GM04503 (cell line): ENCODE measurements around the gene CTDSPL.
A peak's percentile ranks its signal among the peaks of the same experiment; 100 is the strongest.

ENCODE experiments used
- DNase-seq: peaks from one replicate; pipeline ENCODE4 v3.0.0-alpha.2; 2012; ENCODE audit warnings: low read depth

The CTDSPL gene

DNA sequence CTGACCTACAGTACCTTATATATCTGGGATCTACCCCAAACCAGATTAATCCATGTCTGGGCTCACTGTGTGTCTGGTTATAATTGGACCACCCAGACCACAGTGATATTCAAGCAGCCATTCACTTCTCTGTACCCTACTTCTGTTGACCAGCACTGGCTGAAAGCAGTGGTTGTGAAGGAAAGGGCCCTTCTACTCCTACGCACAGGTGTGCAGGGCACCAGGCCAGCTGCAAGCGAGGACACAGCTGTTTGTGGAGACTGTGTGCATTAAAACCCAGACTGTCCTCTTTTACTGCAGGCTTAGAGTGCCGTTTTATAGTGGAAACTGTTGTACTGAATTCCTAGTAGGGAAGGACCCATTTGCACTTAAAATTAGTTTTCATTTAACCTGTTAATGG lies 29.5 kb downstream of the CTDSPL start:
- DNase-seq = no peak

DNA sequence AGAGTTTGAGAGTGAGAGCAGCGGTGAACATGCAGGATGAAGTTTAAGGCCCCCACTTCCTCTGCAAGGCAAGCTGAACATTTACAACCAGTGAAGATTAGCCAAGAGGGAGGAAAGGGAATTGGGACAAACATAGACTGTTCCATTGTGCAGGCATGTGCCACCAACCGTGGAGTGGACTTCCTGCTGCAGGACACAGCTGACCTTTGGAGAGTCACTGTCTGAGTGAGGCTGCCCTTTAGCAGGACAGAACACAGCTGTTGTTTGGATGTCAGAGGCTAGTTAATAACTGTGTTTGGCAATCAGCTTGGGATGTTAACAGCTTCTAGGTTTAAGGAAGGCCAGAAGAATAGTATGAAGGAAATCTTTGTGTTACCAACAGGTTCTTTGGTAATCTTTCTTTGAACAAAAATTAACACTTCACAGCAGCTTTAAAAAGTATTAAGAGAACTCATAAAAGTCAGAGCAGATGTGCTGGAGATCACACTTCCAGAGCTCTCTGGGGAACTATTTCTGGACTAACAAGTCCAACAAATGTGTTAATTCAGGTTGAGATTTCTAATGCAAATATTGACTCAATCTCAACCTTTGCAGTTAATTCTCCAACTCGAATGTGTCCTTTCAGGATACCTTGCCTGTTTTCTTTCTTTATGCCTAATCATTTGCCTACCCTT lies 31.4 kb downstream of the CTDSPL start:
- DNase-seq = no peak

DNA sequence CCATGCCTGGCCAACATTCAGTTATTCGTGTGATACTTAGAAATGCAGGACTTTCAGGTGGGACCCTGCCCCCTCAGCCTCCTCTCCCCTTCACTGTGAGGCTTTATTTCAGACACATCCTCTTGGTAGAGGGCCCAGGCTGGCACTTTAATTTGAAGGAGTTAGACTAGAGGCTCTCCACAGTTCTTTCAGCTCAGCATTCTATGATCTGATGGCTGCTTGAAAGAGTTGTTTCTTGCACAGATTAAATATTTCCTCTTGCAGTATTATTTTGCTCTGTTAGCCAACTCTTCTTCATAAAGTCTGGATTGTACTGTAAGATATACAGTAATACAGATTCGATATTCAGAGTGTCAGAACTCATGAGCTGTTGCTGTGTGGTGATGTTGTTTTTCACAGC lies 35.1 kb downstream of the CTDSPL start:
- no peak for DNase-seq

DNA sequence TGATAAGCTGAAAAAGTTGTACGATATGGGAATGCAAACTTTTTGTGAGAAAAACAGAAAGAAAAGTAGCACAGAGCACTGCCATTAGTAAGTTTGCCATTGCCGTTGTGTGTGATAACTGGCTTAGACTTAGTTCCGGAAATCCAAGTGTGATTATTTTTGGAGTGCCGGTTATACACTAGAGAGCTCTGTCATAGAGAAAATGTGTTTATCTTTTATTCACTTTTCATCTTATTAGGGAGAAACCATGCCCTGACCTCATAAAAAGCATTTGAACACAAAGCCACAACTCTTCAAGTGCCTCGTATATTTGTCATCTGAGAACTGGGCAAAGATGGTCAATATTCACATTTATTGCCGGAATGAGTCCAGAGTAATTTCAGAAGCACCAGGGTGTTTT lies 36.1 kb downstream of the CTDSPL start:
- DNase-seq = no peak

DNA sequence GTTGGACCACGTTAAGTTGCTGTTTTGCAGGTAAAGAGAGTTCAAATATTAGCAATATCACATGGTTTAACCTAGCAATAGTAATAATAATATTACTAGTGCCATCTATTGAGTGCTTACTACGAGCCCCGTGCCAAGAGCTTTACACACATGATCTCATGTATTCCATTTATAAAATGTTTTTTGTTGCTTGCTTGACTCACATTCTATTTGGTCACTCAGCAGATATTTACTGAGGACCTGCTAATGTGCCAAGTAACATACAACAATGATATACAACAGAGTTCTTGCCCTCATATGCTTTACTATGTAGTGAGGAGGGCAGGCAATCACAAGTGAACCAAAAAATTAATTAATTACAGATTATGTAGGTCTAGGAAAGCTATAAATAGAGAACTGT lies 36.7 kb downstream of the CTDSPL start:
- no peak for DNase-seq

DNA sequence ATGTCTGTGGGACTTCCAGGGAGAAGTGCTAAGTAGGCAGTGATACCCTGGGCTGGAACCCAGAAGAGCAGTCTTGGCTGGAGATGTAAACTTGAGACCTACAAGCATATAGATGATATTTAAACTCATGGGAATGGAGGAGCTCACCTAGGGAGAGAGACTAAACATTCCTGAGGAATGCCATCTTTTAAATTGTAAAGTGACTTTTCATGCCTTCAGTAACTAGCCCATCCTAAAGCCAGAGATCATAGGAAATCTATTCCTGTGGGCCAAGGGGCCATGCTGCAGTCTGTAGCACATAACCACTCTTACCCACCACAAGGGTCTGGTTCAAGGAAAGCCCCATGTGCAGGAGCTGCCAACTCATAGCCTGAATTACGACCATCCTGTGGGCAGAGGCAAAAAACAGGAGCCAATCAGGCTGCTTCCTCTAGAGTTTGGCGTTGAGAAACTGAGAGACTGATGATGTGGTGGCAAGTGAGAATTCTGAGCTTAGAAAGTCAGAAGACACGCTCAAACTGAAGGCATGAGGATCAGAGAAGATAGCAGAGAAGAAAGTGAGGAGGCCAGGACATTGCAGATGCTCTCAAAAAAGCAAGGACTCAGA lies 37.5 kb downstream of the CTDSPL start:
- no peak for DNase-seq

DNA sequence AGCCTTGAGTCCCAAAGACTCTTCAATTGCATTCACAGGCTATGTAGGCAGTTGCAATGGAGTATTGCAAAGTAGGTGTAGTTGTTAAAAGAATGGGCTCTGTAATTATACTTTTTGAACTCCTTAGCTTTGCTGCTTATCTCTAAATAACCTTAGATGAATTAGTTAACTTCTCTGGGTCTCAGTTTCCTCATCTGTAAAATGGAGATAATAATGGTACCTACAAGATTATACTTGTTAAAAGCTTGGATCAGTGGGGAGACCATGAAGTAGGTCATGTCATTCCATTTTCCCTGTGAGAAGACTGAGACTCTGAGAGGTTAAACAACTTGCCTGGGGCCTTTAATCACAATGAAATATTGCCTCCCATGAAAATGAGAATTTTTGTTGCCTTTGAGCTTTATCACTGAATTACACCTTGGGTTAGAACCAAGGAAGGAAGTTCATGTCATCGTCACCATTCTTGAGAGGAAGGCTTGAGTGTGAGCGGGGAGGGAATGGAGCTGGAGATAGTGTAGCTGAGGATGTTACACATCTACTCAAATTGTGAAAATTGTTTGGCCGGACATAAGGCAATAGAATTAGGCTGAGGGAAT lies 38.1 kb downstream of the CTDSPL start:
- DNase-seq = no peak

DNA sequence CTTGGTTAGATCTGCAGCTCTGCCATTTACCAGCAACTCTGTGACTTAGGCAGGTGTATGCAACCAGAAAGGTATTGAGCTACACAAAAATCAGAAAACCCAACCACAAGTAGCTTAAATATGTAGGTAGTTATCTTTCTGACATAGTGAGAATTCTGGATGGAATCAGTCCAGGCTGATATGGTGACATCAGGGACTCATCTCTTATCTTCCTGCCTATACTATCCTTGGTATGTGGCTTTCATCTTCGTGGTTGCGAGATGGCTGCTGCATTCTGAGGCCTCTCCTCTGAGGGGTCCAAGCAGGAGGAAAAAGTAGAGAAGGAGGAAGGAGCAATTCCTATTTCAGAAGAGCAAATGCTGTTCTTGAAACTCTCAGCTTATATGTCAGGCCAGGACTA lies 40.0 kb downstream of the CTDSPL start:
- no peak for DNase-seq

DNA sequence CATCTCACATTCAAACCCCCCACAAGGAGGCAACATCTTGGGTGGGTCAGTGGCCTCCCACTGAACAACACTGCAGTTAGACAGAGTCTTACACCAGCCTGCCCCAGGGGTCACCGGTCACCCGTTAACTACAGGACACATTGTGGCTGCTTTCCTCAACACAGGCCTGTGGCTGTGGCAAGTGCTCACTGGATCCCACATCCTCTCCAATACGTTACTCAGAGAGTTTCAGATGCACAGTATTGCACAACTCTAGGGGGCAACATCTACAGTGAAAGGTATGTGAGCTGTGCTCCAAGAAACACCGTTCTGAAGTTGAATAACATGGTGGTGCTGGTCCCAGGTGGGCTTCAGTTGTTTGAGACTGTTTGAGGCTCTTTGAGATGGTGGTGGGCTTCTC lies 41.0 kb downstream of the CTDSPL start:
- DNase-seq = no peak

DNA sequence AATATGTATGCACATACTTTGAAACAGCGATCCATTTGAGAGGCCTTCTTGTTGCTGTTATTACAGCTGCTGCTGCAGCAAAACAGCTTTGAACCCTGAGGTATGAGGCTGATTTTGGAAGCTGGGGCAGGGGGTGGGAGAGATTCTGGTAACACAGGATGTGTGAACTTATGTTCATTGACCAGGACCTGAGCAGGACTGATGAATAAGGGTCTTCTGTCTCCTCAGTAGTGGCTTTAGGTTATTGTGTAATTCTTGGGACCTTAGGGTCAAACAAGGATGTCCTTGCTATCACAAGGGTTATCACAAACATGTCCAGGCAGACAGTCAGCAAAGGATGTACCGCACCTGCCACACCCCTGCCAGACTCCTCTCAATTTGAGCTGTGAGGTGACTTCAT lies 41.6 kb downstream of the CTDSPL start:
- no peak for DNase-seq

DNA sequence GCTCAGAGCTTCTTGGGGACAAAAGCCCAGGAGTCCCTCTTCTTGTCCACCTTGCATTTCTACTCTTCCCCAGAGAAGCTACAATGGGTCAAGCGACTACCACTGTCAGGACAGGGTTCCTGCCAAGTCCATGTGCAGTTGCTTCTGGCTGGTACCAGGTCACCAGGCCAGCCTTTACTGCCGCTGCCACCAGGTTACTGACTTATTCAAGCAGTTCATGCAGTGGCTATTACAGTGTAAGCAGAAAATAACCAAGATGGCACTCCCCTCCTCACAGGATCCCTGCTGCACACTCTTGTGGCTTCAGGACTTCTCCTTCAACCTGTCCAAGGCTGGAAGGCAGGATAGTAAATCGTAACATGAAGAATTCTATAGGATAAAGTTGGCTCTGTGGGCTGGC lies 42.1 kb downstream of the CTDSPL start:
- DNase-seq = no peak

DNA sequence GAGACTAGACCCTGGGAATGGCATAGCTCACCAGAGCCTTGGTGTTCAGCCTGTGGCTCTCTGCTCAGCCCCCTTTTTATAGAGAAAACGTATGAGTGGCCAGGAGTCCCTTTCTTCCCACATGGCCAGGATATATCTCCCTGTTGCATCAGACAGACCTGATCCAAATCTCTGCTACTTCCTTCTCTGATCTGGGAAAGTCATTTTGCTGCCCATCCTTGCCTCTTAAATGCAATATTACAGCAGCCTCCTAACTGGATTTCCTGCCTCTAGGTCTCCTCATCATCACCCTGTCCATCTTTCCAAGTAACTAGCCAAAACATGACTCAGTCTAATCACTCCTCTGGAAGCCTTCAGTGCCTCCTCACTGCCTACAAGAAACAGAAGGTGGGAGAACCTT lies 42.9 kb downstream of the CTDSPL start:
- DNase-seq = peak; percentile 45

DNA sequence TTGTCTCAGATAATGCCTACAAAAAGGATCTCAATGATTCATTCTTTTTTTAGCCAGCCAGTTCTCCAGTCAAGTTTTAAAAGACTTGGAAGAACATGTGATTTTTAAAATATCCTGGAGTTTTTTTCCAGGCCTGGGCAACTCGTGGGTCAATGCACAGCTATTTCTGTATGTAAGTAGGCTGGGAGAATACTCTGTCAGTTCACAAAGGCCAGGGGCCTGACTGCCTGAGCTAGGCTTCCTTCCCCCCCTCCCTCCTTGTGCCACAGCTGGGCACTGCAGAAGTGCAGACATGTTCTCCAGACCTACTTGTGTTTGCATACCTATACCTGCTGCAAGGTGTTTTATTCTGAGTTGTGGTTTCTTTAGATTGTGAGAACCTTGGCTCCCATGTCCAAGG lies 43.7 kb downstream of the CTDSPL start:
- DNase-seq = no peak

DNA sequence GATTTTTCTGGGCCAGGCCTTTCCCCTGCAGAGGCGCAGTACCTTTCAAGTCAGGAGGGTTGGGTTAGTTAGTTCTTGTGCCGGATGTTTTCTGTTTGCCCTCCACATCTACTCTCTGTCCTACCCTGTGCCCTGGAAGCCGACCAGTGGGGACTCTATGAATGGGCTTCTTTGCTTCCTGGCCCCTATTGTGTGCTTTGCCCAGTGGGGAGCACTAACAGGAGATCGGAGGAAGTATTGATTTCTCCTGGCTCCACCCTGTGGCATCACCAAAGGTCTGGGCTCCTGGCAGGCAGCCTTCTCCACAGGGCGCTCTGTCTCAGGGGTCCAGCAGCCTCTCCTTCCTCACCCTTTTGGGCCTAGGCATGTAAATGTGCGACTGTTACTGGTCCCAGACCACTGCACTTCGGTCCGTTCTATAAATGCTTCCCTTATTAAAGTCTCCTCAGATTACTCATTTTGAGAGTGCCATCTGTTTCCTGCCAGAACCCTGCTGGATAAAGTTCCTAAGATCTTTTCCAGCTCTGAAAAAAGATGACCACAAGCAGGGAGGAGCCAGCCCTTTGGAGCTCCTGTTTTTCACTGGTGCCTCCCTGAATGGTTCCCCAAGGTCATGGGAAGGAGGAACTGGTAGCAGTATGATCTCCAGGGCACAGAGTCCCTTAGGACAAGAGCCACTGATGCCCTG lies 44.5 kb downstream of the CTDSPL start:
- peak; percentile 57 for DNase-seq

DNA sequence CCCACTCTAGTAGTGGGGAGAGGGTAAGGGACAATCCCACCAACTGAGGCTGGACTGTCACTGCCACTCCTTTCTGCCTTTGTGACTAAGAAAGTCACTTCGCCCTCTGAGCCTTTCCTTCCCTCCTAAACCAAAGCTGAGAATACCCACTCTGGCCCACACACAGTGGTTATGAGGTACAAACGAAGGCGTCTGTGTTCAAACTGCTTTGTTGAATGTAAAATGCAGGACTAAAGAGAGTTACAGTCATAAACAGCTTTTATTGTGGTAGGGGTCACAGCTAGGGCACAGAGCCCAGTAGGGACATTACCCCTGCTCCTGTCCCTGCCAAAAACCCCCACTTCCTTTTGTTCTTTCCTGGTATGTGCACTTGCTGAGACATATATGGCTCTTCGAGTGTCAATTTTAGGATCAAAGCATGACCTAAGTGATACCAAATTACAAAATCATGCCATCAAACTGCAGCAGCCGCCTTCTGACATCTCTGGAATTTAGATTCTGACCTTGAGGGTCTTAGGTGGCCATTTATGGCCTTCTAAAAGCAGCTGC lies 45.1 kb downstream of the CTDSPL start:
- DNase-seq = no peak

DNA sequence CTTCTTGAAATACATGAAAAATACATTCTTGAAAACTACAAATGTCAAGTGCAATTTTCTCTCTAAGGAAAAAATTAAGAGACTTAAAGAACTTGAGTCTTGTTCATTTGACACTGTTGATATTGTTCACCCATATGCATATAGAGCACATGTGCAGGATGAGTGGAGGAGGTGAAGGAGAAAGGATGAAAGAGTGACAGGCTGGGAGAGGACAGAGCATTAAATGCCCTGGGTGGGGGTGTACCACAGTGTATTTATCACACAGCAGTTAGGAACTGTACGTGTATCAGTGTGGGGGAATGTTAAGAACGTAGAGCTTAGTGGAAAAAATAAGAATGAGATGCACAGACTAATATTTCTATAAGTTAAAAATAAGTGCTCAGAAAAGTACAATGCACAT lies 45.7 kb downstream of the CTDSPL start:
- no peak for DNase-seq

DNA sequence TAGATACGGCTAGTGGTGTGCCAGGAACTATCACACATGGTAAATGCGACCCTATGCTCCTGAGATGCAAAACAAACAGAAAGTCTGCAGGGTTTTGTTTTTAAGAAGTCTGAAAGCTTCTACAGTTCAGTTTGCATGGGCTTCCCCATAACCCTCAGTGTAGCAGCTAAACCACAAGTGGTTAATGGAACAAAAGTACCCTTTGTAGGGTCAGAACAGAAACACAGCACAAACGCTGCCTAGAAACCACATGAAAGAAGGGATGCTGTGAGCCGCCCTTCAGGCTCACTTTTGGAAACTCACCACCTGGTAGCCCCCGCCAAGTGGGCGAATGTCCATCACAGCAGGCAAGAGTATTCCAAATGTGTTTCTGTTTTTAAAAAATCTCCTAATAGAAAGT lies 46.2 kb downstream of the CTDSPL start:
- no peak for DNase-seq

DNA sequence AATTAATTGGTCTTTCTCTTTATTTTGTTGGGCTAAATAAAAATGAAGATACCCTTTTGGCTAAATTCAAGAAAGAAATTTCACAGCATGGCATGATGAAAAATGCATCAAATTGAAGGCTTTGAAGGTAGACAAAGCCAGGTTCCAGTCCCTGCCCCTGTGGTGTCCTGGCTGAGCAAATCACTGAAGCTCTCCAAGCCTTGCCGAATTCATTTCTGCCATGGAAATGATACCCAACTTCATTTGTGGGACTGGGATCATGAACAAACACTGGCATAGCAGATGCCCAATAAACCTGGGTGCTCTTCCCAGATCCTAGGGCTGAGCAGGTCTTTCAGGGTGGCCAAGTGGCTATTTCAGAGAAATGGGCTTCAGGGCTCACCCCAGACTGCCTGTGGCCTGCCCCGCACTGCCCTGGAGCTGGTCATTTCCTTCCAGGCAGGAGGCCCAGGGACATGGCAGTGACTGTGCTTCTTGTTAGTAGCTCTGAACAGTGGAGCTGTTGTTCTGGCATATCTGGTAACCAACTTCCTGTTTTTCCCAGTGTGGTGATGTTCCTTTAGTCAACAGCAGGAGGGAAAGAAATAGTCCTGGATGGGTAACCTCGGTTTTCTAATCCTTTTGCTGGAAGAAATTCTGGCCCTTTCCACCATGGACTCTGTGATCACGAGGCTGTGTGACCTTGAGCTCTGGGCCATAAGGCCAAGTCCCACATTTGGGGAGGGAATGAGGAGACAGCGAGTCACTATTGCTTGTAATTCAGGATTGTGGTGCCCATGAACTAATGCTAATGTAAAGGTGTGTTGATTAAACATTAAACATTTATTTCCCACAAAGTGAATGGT lies 47.6 kb downstream of the CTDSPL start:
- no peak for DNase-seq

DNA sequence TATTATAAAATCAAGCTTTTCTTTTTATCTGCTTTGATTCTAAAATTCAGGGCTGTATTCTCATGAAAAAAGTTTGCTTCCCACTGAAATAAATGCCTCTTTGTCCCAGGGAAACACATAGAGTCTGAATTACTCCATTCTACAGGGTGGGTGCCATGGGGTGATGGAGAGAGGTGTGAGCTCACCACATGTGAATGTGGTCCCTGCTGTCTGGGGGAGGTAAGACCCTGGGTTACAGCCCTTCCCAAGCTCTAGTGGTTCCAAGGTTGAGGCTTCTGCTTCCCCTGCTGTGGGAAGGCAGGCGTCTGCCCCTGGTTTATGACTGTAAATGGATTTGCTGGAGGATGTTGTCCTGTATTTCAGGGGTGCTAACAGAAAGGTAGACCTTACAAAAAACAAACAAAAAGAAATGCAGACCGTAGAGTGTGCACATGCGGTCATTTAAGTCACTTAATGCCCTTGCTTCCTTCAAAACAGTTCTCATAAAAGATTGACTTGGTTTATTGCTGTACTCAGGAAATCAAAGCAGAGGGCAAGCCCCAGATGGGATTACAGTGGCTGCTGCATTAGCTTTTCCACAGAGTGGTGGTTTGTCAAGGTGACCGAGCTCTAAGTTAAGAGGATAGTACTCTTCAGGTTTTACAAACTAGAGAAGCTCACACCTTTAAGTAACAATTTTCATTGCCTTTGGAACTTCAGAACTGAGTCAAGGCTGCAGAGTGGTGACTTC lies 49.2 kb downstream of the CTDSPL start:
- DNase-seq = no peak

DNA sequence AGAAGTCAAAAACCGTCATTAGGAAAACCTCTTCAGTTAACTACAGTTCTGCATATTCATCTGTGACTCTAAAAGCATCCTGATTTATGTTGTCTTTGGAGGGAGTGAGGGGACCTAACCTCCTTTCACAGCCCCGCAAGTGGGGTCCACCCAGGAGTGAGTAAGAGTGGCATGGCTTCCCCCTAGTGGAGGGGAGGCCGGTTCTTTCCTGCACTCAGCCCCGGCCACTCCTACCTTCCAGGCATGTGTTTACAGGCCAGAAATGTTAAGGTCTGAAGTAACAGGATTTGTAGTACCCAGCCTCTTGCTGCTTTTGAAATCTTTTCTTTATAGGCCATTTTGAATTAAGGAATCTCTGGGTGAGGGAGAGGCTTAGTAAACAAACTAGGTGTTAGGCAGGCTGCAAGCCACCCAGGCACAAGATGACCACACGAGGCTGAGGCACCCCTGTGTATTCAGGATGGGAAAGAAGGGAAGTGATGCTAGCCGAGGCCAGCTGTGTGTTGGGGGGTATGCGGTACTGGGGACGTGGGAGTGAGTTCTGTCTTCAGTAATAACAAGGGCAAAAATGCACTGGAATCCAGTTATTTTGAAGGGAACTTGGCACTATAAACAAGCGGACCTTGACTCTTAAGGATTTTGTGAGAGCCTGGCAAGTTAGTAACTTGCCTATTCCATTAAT lies 50.5 kb downstream of the CTDSPL start:
- no peak for DNase-seq

DNA sequence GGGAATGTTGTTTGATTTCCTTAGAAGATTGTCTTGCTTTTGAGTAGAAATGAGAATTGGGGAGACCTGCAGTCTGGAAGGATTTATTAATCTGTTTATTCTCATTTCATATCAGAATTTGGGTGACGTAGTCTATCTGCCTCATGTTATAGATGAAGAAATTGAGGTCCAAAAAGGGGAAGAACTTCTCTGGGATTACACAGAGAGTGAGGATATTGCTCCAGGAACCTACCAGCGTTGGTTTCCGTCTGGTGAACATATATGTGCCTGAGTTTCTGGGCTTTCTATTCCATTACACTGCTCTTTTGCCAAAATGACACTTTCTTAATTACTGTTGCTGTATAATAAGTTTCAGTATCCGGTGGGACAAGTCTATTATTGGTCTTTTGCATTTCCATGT lies 51.8 kb downstream of the CTDSPL start:
- no peak for DNase-seq
